ENCODE results near the gene SYT4.
A peak's percentile ranks its signal among the peaks of the same experiment; 100 is the strongest.
"Not testable (repeated sequence)": the region's sequence is repeated elsewhere in the genome, so short reads cannot be mapped to it uniquely, and the experiment has no call there.

SYT4 gene

DNA sequence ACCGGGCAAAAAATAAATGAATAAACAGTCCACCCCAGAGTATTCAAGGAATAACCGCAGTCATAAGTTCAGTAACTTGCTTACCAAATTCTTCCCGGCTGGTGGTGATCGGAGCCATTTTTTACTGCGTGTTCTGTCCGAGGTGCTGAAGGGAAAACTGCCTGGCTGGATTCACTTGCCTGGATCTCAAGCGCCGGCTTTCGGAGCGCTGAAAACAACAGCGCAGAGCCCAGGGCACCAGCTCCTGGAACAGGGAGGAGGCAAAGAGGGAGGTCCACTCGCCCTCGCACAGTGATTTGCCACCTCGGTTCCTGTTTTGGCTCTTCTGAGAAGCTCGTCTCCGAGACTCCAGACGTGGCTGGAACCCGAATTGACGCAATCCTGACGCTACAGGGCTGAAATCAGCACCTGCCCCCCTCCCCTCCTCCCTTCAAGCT lies at the start of gene SYT4:
Gene SYT4 (minus strand): TSS at position 327 of the 437 bp plus-strand sequence. CDS start 209 bp downstream, at position 118.
- no peak for DNase-seq (ENCODE audit: low spot score)

- no peak for DNase-seq (ENCODE audit: low spot score)
Observed at GRCh38 chr18:43322132-43322531, 44.8 kb upstream of the SYT4 start.

- no peak for DNase-seq (ENCODE audit: low spot score)
Observed at GRCh38 chr18:43314941-43315340, 37.7 kb upstream of the SYT4 start.

DNA sequence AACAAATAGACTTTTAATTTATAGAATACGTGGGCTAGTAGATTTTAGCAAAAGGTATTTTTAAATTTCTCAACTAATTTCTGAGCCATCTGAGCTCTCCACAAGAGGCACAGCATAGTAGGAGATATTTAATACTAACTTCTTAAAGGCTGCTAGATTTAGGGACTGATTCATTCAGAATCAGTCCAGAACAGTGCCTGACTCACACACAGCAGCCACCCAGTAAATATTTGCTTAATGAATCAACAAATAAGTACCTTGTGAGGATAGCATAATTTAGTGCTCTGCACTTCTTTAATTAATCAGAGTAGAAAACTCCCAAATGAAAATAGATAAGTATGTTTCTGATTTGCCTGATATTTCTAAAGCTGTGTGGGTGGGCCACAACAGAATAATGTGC lies 35.6 kb upstream of the SYT4 start:
- DNase-seq (ENCODE audit: low spot score), result no peak

DNA sequence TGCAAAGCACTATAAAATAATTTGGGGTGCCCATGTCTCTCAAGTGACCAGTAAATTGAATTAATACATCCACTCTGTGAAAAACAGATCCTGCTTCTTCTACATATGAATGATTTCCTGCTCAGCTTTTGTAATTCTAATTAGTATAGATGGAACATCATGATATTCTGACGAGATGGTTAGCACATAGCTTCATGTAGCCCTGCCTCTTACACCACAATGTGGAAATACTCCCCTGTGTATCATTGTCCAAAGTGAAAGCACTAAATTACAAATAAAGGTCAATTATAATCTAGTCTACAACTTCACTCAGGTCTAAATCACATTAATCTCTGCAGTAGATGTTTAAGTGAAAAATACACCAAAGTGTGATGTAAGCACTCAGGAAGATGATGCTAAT lies 32.9 kb upstream of the SYT4 start:
- no peak for DNase-seq (ENCODE audit: low spot score)

GRCh38 chr18:43303376-43303775 lies 26.1 kb upstream of the SYT4 start:
- no peak for DNase-seq (ENCODE audit: low spot score)

DNA sequence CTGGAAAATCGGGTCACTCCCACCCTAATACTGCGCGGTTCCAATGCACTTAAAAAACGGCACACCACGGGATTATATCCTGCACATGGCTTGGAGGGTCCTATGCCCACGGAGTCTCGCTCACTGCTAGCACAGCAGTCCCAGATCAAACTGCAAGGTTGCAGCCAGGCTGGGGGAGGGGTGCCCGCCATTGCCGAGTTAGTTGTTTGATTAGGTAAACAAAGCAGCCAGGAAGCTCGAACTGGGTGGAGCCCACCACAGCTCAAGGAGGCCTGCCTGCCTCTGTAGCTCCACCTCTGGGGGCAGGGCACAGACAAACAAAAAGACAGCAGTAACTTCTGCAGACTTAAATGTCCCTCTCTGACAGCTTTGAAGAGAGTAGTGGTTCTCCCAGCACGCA lies 8.9 kb upstream of the SYT4 start:
- not testable (repeated sequence) for DNase-seq (ENCODE audit: low spot score)

GRCh38 chr18:43283299-43283698 lies 6.0 kb upstream of the SYT4 start:
- DNase-seq (ENCODE audit: low spot score), result no peak

- DNase-seq (ENCODE audit: low spot score), result no peak
Observed at GRCh38 chr18:43279015-43279744, 1.9 kb upstream of the SYT4 start.

GRCh38 chr18:43278355-43278754 lies 1.1 kb upstream of the SYT4 start:
- DNase-seq (ENCODE audit: low spot score), result no peak

- no peak for DNase-seq (ENCODE audit: low spot score)
Observed at GRCh38 chr18:43276491-43276890, 799 bp downstream of the SYT4 start.

DNA sequence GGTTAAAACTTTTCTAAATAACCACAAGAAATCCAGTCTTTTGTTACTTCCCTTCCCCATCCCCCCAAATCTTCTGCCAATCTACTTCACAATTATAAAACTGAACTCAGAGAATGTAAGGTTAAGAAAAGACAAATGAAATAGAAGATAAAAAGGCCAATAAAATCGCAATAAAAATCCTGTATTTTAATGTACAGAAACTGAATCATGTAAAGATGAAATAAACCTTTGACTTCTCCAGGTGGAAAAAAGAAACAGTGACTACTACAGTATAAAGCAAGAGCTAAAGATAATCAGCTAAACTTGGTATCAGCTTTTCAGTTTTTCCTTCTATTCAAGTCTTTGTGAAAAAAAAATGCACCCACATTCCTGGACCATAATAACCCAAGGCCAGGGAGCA lies 1.7 kb downstream of the SYT4 start:
- no peak for DNase-seq (ENCODE audit: low spot score)

- DNase-seq (ENCODE audit: low spot score), result no peak
Observed at GRCh38 chr18:43274526-43274925, 2.8 kb downstream of the SYT4 start.

GRCh38 chr18:43271593-43272432 lies 5.5 kb downstream of the SYT4 start:
- peak; percentile 39 for DNase-seq (ENCODE audit: low spot score)

GRCh38 chr18:43267818-43268217 lies 9.5 kb downstream of the SYT4 start:
- DNase-seq (ENCODE audit: low spot score), result no peak

- no peak for DNase-seq (ENCODE audit: low spot score)
Observed at GRCh38 chr18:43265465-43265864, 11.8 kb downstream of the SYT4 start.

DNA sequence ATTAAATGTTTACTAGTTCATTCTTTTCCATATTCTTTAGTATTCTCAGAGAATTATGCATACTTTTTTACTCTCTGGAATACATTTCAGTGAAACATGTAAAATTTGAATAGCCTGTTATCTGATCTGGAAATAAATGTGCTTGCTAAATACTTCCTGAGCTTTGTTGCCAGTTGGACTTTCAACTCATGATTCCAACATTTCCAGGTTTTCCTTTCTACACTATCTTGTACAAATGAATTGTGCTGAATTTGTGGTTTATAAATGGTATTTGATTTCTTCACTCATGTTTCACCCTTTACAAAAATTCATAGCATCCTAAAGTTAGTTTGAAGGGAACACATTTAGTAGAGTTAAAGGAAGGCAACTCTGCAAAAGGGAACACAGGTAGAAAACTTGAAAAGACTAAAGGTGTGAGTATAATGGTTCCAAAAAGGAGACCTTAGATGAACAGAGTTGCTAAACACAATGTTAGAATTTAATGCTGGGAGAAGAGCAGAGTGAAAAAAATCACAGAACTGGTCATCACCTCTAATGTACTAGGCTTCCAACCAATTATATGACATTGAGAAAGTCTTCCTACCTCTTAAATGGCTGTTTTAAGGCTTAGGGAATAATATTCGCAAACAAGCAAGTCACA lies 28.6 kb downstream of the SYT4 start:
- DNase-seq (ENCODE audit: low spot score), result no peak

DNA sequence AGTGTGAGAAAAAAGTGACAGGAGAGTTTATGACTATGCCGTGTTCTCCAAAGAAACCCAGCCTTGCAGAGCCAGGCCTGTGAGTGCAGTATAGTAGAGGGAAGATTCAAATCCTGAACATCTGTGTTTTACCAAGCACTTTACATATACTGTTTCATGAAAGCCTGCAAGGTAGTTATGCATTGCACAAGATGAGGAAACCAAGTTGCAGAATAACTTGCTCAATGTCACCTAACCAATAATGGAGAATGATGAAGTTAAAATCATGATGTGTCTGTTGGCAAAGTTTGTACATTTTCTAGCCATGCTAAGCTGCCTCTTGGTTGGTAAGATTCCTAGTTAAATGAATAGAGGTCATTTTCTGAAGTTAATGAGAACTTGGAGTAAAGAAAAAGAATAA lies 29.3 kb downstream of the SYT4 start:
- DNase-seq (ENCODE audit: low spot score), result no peak

GRCh38 chr18:43238429-43238828 lies 38.9 kb downstream of the SYT4 start:
- no peak for DNase-seq (ENCODE audit: low spot score)

DNA sequence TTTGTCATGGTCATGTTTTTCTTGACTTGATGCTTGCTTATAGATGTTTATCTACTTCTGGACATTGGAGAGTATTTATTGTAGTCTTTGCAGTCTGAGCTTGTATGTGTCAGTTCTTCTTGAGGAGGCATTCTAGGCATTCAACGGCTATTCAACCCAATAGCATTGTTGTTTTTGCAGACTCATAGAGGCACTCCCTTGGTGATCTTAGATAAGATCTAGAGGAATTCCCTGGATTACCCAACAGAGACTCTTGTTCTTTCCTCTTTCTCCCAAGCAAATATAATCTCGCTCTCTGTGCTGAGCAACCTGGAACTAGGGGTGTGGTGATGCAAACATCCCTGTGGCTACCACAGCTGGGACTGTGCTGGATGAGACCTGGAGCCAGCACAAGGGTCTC lies 40.4 kb downstream of the SYT4 start:
- no peak for DNase-seq (ENCODE audit: low spot score)

- no peak for DNase-seq (ENCODE audit: low spot score)
Observed at GRCh38 chr18:43234889-43235288, 42.4 kb downstream of the SYT4 start.

DNA sequence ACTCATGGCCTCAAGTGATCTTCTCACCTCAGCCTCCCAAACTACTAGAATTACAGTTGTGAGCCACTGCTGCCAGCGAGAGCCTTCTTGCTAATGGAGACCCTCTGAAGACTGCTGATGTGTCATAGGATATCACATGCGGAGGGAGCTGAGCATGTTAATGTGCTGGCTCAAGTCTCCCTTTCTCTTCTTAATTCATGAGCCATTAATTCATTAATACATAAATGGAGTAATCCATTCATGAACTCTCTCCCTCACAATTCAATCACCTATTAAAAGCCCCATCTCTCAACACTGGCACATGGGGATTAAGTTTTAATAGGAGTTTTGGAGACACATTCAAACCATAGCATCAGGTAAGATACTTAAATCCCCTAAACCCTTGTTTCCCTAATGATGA lies 54.8 kb downstream of the SYT4 start:
- no peak for DNase-seq (ENCODE audit: low spot score)

DNA sequence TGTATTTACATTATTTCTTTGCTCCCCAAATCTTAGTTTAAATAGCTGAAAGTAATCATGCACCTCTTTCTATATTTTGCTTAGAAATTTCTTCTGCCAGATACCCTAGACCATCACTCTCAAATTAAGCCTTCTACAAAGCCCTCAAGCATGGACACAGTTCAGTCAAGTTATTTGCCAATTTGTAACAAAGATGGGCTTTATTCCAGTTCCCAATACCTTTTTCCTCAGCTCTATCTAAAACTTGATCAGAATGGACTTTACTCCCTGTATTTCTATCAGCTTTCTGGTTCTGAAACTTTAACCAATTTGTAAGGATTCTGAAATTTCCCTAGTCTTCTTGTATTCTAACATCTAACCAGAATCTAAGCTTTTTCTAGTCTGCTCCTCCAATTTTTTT lies 56.6 kb downstream of the SYT4 start:
- no peak for DNase-seq (ENCODE audit: low spot score)

All from hematopoietic multipotent progenitor cell treated with erythropoietin and hydrocortisone succinate and interleukin-3 and kit ligand, for 17 days (in vitro differentiated cells).